DMS153 treated with DMSO at 0.1 percent for 48 hours (cell line): ENCODE results near the gene ARL14EPL.
"Not testable (repeated sequence)": the region's sequence is repeated elsewhere in the genome, so short reads cannot be mapped to it uniquely, and the experiment has no call there.

Experiments
- DNase-seq: peaks from one replicate; lab custom pipeline; 2025; ENCODE audit not compliant: unreplicated experiment; lab: John Stamatoyannopoulos, UW

The ARL14EPL gene

GRCh38 chr5:116046261-116046660 is 14.0 kb downstream of the ARL14EPL start:
- DNase-seq, result no peak

GRCh38 chr5:116046823-116047222 is 14.6 kb downstream of the ARL14EPL start:
- DNase-seq, result no peak

GRCh38 chr5:116058346-116058936 is 26.2 kb downstream of the ARL14EPL start:
- DNase-seq, result no peak

- no peak for DNase-seq
These were observed 30.1 kb downstream of the ARL14EPL start for GRCh38 chr5:116062352-116062751.

- DNase-seq, result no peak
These were observed 31.7 kb downstream of the ARL14EPL start for GRCh38 chr5:116063950-116064349.

GRCh38 chr5:116068028-116068632 is 35.9 kb downstream of the ARL14EPL start:
- DNase-seq, result peak; percentile 0

- no peak for DNase-seq
These were observed 38.9 kb downstream of the ARL14EPL start for GRCh38 chr5:116071211-116071610.

GRCh38 chr5:116075191-116075831 is 43.0 kb downstream of the ARL14EPL start:
- DNase-seq, result no peak

GRCh38 chr5:116076496-116076895 is 44.2 kb downstream of the ARL14EPL start:
- no peak for DNase-seq

- DNase-seq, result no peak
These were observed 45.9 kb downstream of the ARL14EPL start for GRCh38 chr5:116078199-116078598.

GRCh38 chr5:116084287-116084691 is 52.0 kb downstream of the ARL14EPL start:
- DNase-seq, result no peak

GRCh38 chr5:116084871-116085715 is 52.8 kb downstream of the ARL14EPL start, which contains the start of gene COMMD10:
Gene COMMD10, plus strand, starts transcription at chr5:116085025.
- peak; percentile 25 for DNase-seq

- not testable (repeated sequence) for DNase-seq
These were observed 54.0 kb downstream of the ARL14EPL start for GRCh38 chr5:116086309-116086708.

- no peak for DNase-seq
These were observed 55.8 kb downstream of the ARL14EPL start for GRCh38 chr5:116088062-116088461.

GRCh38 chr5:116090302-116090701 is 58.0 kb downstream of the ARL14EPL start:
- DNase-seq, result no peak

- no peak for DNase-seq
These were observed 59.1 kb downstream of the ARL14EPL start for GRCh38 chr5:116091416-116091815.

GRCh38 chr5:116097301-116097700 is 65.0 kb downstream of the ARL14EPL start:
- no peak for DNase-seq

- DNase-seq, result no peak
These were observed 66.7 kb downstream of the ARL14EPL start for GRCh38 chr5:116098998-116099397.

GRCh38 chr5:116104941-116105340 is 72.7 kb downstream of the ARL14EPL start:
- not testable (repeated sequence) for DNase-seq
